Thyroid gland (tissue), 4 donors: ENCODE results near the gene UBASH3A. TPM values are rescaled to one million over a fixed set of nuclear protein-coding genes. Genes with fewer than 3 reads are reported as not detected.

ENCODE experiments used
- DNase-seq, 2 donors: peaks; one replicate each; pipeline ENCODE4 v3.0.0-alpha.2; 2019
- H3K27ac ChIP-seq, 3 donors: fragments of 200-600 bp; sonication (generic); 1 replicate in 2 of 3; 2 replicates in 1 of 3; pipeline ENCODE4 v1.5.1; 2016 to 2019; ENCODE audit warnings: mild to moderate bottlenecking in 1 of 3, moderate library complexity in 1 of 3
- H3K27me3 ChIP-seq: fragments of 200-600 bp; sonication (generic); one replicate; pipeline ENCODE4 v1.5.1; 2019
- H3K36me3 ChIP-seq, 2 donors: fragments of 200-600 bp; sonication (generic); one replicate each; pipeline ENCODE4 v1.5.1; 2016 to 2019
- H3K4me1 ChIP-seq, 2 donors: fragments of 200-600 bp; sonication (generic); one replicate each; pipeline ENCODE4 v1.5.1; 2017 to 2019
- H3K4me3 ChIP-seq, 3 donors: fragments of 200-600 bp; sonication (generic); replicated peaks in 1 of 3; 1 replicate in 2 of 3; 2 replicates in 1 of 3; pipeline ENCODE4 v1.5.1; 2016; ENCODE audit warnings: mild to moderate bottlenecking in 1 of 3
- H3K9me3 ChIP-seq: fragments of 200-600 bp; sonication (generic); one replicate; pipeline ENCODE4 v1.5.1; 2017
- CTCF ChIP-seq, 6 experiments: fragments of 200-600 bp in 3 of 6; fragments of 450-650 bp in 3 of 6; sonication (generic) in 3 of 6; IDR thresholded peaks; one replicate each; pipeline ENCODE4 v1.5.1; 2016 to 2019; ENCODE audit warnings: antibody characterized with exemption in 6 of 6, mild to moderate bottlenecking in 2 of 6, inconsistent platforms in 1 of 6, moderate library complexity in 1 of 6
- POLR2A ChIP-seq, 2 donors: fragments of 450-650 bp; IDR thresholded peaks; one replicate each; pipeline ENCODE4 v1.6.1; 2017; ENCODE audit warnings: antibody characterized with exemption in 2 of 2, mild to moderate bottlenecking in 2 of 2, moderate library complexity in 1 of 2
- WGBS, 2 donors: methylation state at CpG; one replicate each; pipeline ENCODE4 v1.1.5; 2017; 5-methylcytosine and 5-hydroxymethylcytosine counted together
- intact Hi-C: fragments of 100-400 bp; cut with DNase I; formaldehyde crosslinking; loops from one replicate; pipeline ENCODE4 v1.15.1; 2023
- total RNA-seq, 4 donors: library from RNA; depleted of rRNA; stranded (reverse); fragments of >200 nt; gene quantifications; one replicate each; pipeline ENCODE4 v1.2.3, GENCODE V29; 2016

UBASH3A gene
- total RNA-seq, 4 donors from 2014 or later: 0.54 to 1.3 (median 0.81) TPM; not detected in 1

DNA sequence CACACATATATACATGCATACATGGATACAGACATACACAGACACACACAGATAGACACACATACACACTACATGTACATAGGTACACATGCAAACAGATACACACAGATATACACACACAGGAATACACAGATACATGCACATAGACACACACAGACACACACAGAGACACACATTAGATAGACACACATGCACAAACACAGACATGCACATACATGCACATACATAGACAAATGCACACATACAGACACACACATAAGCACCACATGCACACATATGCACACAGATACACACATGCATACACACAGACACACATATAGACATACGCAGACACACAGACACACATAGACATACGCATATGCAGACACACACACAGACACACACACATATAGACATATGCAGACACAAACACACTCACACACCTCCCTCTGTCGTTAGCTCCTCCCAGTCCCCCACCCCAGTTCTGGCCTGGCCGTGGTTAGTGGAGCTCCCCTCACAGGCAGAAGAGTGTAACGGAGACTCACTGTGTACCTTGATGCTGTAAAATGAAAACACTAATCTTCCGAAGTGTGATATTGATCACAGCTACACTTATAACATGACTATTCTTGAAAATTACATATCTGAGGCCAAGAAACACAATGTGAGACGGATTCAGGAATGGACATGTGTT is 7.6 kb downstream of the UBASH3A start:
- TF ChIP-seq POLR2A (IDR thresholded peaks at IDR 0.05): no peak
- TF ChIP-seq CTCF (IDR thresholded peaks at IDR 0.05): no peak
- H3K27me3 ChIP-seq: no peaks in the 10 kb centered on the region
- 45 to 48% methylated on average over 7 of the region's 7 CpGs for WGBS, 2 donors

DNA sequence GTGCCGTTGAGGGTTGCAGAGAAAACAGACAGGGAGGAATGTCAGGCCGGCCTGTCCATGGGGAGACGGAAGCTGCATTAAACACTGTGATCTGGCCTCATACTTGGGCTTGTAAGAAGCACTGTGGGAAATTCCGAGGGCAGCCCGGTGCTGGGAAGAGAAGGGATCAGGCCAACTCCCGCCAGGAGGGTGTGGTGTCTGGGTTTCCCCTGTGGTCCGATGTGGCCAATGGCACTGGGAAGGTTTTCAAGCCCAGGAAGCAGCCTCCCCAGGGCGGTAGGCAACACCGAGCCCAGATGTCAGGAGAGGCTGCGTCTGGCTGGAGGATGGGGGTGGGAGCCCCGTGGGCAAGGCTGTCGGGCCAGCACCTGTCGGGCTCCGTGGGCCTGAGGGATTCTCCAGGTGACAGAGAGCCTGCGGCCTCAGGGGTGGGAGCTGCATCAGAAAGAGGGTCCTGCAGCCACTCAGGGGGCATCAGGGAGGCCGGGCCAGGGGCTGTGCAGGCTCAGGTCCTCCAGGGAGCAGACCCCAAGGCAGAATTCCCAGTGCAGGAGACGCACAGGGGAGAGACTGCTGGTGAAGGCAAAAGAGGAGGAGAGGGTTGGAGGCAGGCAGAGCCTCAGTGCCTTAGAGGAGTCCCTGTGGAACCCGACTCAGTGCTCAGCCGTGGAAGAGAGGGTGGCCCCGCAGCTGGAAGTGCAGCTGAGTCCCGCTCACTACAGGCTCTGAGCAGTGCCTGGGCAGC is 8.4 kb downstream of the UBASH3A start:
- Histone ChIP-seq H3K27ac (no peak overlapping the region), H3K27me3 (no peaks in the 10 kb centered on the region), H3K4me1 (peaks cover 0 to 5% of the 10 kb centered on the region in 2 donors), H3K4me3 (no peak overlapping the region), H3K36me3 (no peaks in the 10 kb centered on the region), H3K9me3 (no peaks in the 10 kb centered on the region)
- WGBS, 2 donors: 51 to 64% methylated on average over 12 to 21 of the region's 21 CpGs
- peak; percentile 34 to 41 for DNase-seq
- intact Hi-C loops: no loop called here
- TF ChIP-seq CTCF (IDR thresholded peaks at IDR 0.05) (no peak), POLR2A (IDR thresholded peaks at IDR 0.05) (no peak)

More for the DNA sequence above, 7.6 kb downstream of the UBASH3A start:
- DNase-seq: no peak
- Histone ChIP-seq H3K36me3 (no peaks in the 10 kb centered on the region), H3K4me3 (no peak overlapping the region), H3K27ac (no peak overlapping the region), H3K4me1 (peaks cover 0 to 5% of the 10 kb centered on the region in 2 donors), H3K9me3 (no peaks in the 10 kb centered on the region)
- intact Hi-C loops: no loop called here

DNA sequence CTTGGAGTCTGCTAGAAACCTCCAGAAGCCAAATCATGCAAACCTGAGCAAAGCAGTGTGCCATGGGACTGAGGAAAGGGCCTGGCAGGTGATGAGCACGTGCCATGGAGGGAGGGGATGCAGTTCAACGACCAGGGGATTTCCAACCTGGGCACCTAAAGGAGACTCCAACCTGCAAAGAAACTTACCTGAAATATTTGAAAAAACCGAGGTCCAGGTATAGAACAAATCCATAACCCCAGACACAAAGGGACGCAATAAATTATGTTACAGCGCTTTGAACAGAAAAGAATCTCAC is 8.9 kb downstream of the UBASH3A start:
- 84 to 88% methylated on average over 5 of the region's 5 CpGs for WGBS, 2 donors
- no peak overlapping the region for H3K27ac ChIP-seq
- TF ChIP-seq POLR2A (IDR thresholded peaks at IDR 0.05) (no peak), CTCF (IDR thresholded peaks at IDR 0.05) (no peak)
- intact Hi-C loops: no loop called here
- no peak for DNase-seq
- no peaks in the 10 kb centered on the region for H3K36me3 ChIP-seq
- no peaks in the 10 kb centered on the region for H3K9me3 ChIP-seq
- no peaks in the 10 kb centered on the region for H3K27me3 ChIP-seq
- H3K4me1 ChIP-seq: peaks cover 0 to 5% of the 10 kb centered on the region in 2 donors
- no peak overlapping the region for H3K4me3 ChIP-seq

DNA sequence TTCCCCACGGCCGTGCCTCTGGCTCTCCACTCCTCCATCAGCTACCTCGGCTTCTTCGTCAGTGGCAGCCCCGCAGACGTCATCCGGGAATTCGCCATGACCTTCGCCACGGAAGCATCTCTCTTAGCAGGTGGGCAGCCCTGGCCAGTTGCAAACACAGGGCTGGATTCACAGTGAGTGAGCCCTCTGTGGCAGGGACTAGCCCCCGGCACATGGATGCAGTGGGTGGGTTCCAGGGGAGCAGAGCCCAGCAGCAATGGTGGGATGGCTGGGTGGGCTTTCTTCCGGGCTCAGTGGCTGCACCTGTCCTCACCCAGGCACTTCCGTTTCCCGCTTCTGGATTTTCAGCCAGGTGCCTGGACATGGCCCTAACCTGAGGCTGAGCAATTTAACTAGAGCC is 9.4 kb downstream of the UBASH3A start:
- Histone ChIP-seq H3K27me3 (no peaks in the 10 kb centered on the region), H3K9me3 (no peaks in the 10 kb centered on the region), H3K27ac (no peak overlapping the region), H3K4me1 (peaks cover 0 to 5% of the 10 kb centered on the region in 2 donors), H3K36me3 (no peaks in the 10 kb centered on the region), H3K4me3 (no peak overlapping the region)
- WGBS, 2 donors: 86 to 96% methylated on average over 10 to 13 of the region's 14 CpGs
- TF ChIP-seq POLR2A (IDR thresholded peaks at IDR 0.05): no peak
- intact Hi-C loops: no loop called here
- no peak for DNase-seq

- Histone ChIP-seq H3K27me3 (no peaks in the 10 kb centered on the region), H3K4me3 (no peak overlapping the region), H3K9me3 (no peaks in the 10 kb centered on the region), H3K36me3 (no peaks in the 10 kb centered on the region), H3K4me1 (peaks cover 0 to 5% of the 10 kb centered on the region in 2 donors), H3K27ac (no peak overlapping the region)
- WGBS, 2 donors: 93 to 98% methylated on average over 4 of the region's 4 CpGs
- no peak for TF ChIP-seq CTCF (IDR thresholded peaks at IDR 0.05)
- no peak for TF ChIP-seq POLR2A (IDR thresholded peaks at IDR 0.05)
- intact Hi-C loops: no loop called here
- no peak for DNase-seq
Measured at GRCh38 chr21:42413500-42413899, 9.8 kb downstream of the UBASH3A start.
